Measurements from ENCODE around the gene DDX56. TPM values are rescaled to one million over a fixed set of nuclear protein-coding genes. Genes with fewer than 3 reads are reported as not detected.

Gene DDX56
- total RNA-seq, 4 donors from 2014 or later, result 34.1 to 69.6 (median 50.0) TPM

- H3K4me3 ChIP-seq, result peak within 1 kb of the TSS; percentile 58 to 97 (median 78)
- peaks cover 15 to 33% (median 22%) of the 10 kb centered on the region in 3 donors for H3K4me1 ChIP-seq
- H3K27me3 ChIP-seq, result no peaks in the 10 kb centered on the region
- WGBS, 2 donors, result 0% methylated on average over 1 to 9 of the region's 71 CpGs
- H3K27ac ChIP-seq, result peak within 1 kb of the TSS; percentile 95 to 99 (median 98)
- intact Hi-C loops (cut with DNase I), result loop anchor here (10.0 kb wide), 1 partner anchor 343 kb away; no protein-coding TSS in a partner anchor
- DNase-seq, result peak; percentile 93
- no peaks in the 10 kb centered on the region for H3K9me3 ChIP-seq
- H3K36me3 ChIP-seq, result peaks cover 7 to 39% (median 24%) of the 10 kb centered on the region in 3 donors
- TF ChIP-seq CTCF (IDR thresholded peaks at IDR 0.05), result no peak
- peak in 3 of 4 donors; percentile 71 to 92 (median 76) for TF ChIP-seq POLR2A (IDR thresholded peaks at IDR 0.05)
These were observed 8.3 kb upstream of the DDX56 start, which contains the start of gene TMED4 for GRCh38 chr7:44581879-44582603. Gene TMED4, minus strand, starts transcription at chr7:44582231. Its CDS starts 25 bp downstream, at chr7:44582206.

GRCh38 chr7:44580945-44581878 is 7.5 kb upstream of the DDX56 start:
- intact Hi-C loops (cut with DNase I), result loop anchor here (10.0 kb wide), 1 partner anchor 344 kb away; no protein-coding TSS in a partner anchor

GRCh38 chr7:44576228-44576627 is 2.5 kb upstream of the DDX56 start:
- TF ChIP-seq POLR2A (IDR thresholded peaks at IDR 0.05) (no peak), CTCF (IDR thresholded peaks at IDR 0.05) (no peak)
- peaks cover 18 to 72% (median 34%) of the 10 kb centered on the region in 3 donors for H3K36me3 ChIP-seq
- intact Hi-C loops (cut with DNase I), result no loop called here

More at GRCh38 chr7:44580945-44581878, 7.5 kb upstream of the DDX56 start:
- no peak for DNase-seq
- 8 to 34% methylated on average over 11 to 16 of the region's 30 CpGs for WGBS, 2 donors
- peak overlapping the region; percentile 95 to 99 (median 98) for H3K27ac ChIP-seq
- no peaks in the 10 kb centered on the region for H3K27me3 ChIP-seq
- H3K9me3 ChIP-seq, result no peaks in the 10 kb centered on the region
- peaks cover 15 to 33% (median 22%) of the 10 kb centered on the region in 3 donors for H3K4me1 ChIP-seq
- peaks cover 7 to 48% (median 24%) of the 10 kb centered on the region in 3 donors for H3K36me3 ChIP-seq
- peak overlapping the region; percentile 58 to 97 (median 78) for H3K4me3 ChIP-seq
- TF ChIP-seq CTCF (IDR thresholded peaks at IDR 0.05) (no peak), POLR2A (IDR thresholded peaks at IDR 0.05) (no peak)

GRCh38 chr7:44575054-44575453 is 1.3 kb upstream of the DDX56 start:
- intact Hi-C loops (cut with DNase I), result no loop called here
- H3K27ac ChIP-seq, result no peak overlapping the region

More at GRCh38 chr7:44576228-44576627, 2.5 kb upstream of the DDX56 start:
- peaks cover 23 to 55% (median 35%) of the 10 kb centered on the region in 3 donors for H3K4me1 ChIP-seq
- DNase-seq, result no peak
- H3K27me3 ChIP-seq, result no peaks in the 10 kb centered on the region
- H3K4me3 ChIP-seq, result no peak overlapping the region
- no peaks in the 10 kb centered on the region for H3K9me3 ChIP-seq
- 71 to 73% methylated on average over 2 of the region's 2 CpGs for WGBS, 2 donors
- no peak overlapping the region for H3K27ac ChIP-seq

More at GRCh38 chr7:44575054-44575453, 1.3 kb upstream of the DDX56 start:
- Histone ChIP-seq H3K9me3 (no peaks in the 10 kb centered on the region), H3K27me3 (no peaks in the 10 kb centered on the region), H3K36me3 (peaks cover 28 to 75% (median 46%) of the 10 kb centered on the region in 3 donors), H3K4me1 (peaks cover 11 to 43% (median 23%) of the 10 kb centered on the region in 3 donors), H3K4me3 (no peak overlapping the region)
- no peak for TF ChIP-seq CTCF (IDR thresholded peaks at IDR 0.05)
- no peak for TF ChIP-seq POLR2A (IDR thresholded peaks at IDR 0.05)
- no peak for DNase-seq

All from esophagus squamous epithelium (tissue), 5 donors.